ENCODE data around the gene EPHB4.

GRCh38 chr7:100863406-100863950 is 36.2 kb upstream of the EPHB4 start:
- TF ChIP-seq CTCF (IDR thresholded peaks at IDR 0.05 in 2 of 3, conservative IDR thresholded peaks at IDR 0.05 in 1 of 3; ENCODE audit: control insufficient read depth in 2 of 3, extremely low read depth in 1 of 3, insufficient read depth in 1 of 3, low read depth in 3 of 3, low read length in 3 of 3), result no peak
- no peak for TF ChIP-seq RELA (IDR thresholded peaks at IDR 0.05; ENCODE audit: borderline replicate concordance, partially characterized antibody)
- TF ChIP-seq EZH2 (IDR thresholded peaks at IDR 0.05; ENCODE audit: borderline replicate concordance, control insufficient read depth, low read depth, low read length), result no peak
- no peak for TF ChIP-seq CHD4 (IDR thresholded peaks at IDR 0.05)
- TF ChIP-seq REST (IDR thresholded peaks at IDR 0.05; ENCODE audit: low read depth, low read length), result no peak
- TF ChIP-seq NRF1 (conservative IDR thresholded peaks at IDR 0.05; ENCODE audit: low read depth, low read length), result no peak
- TF ChIP-seq USF2 (IDR thresholded peaks at IDR 0.05; ENCODE audit: borderline replicate concordance, low read depth, low read length), result no peak
- no peak for TF ChIP-seq TCF12 (IDR thresholded peaks at IDR 0.05; ENCODE audit: low read depth, low read length)
- TF ChIP-seq ZBED1 (IDR thresholded peaks at IDR 0.05; ENCODE audit: borderline replicate concordance), result no peak
- TF ChIP-seq ZNF217 (IDR thresholded peaks at IDR 0.05), result no peak
- no peak for TF ChIP-seq EP300 (IDR thresholded peaks at IDR 0.05; ENCODE audit: borderline replicate concordance in 1 of 2, control insufficient read depth in 1 of 2, low read depth in 2 of 2, low read length in 2 of 2)
- no peak for TF ChIP-seq SRF (IDR thresholded peaks at IDR 0.05; ENCODE audit: low read depth in 2 of 2, low read length in 2 of 2)
- TF ChIP-seq ELK1 (IDR thresholded peaks at IDR 0.05; ENCODE audit: low read depth, low read length), result no peak
